Tibial nerve (tissue), 4 donors: ENCODE data around the gene RIN2. TPM values are rescaled to one million over a fixed set of nuclear protein-coding genes. Genes with fewer than 3 reads are reported as not detected.

Experiments used
- DNase-seq, 2 donors: peaks; one replicate each; pipeline ENCODE4 v3.0.0-alpha.2; 2019; ENCODE audit warnings: low spot score in 2 of 2
- H3K27ac ChIP-seq, 4 donors: fragments of 200-600 bp; sonication (generic) in 3 of 4; one replicate each; pipeline ENCODE4 v1.5.1; 2017 to 2019; ENCODE audit warnings: mild to moderate bottlenecking in 1 of 4
- H3K27me3 ChIP-seq, 2 donors: fragments of 200-600 bp; sonication (generic) in 1 of 2; one replicate each; pipeline versions ENCODE4 v1.5.1 to v1.6.0; 2017 to 2019
- H3K36me3 ChIP-seq, 3 donors: fragments of 200-600 bp; sonication (generic); one replicate each; pipeline ENCODE4 v1.5.1; 2018 to 2019
- H3K4me1 ChIP-seq, 4 donors: fragments of 200-600 bp; sonication (generic) in 3 of 4; one replicate each; pipeline ENCODE4 v1.5.1; 2017 to 2019
- H3K4me3 ChIP-seq, 4 donors: fragments of 200-600 bp; sonication (generic) in 3 of 4; one replicate each; pipeline ENCODE4 v1.5.1; 2017 to 2019; ENCODE audit warnings: mild to moderate bottlenecking in 1 of 4, moderate library complexity in 1 of 4
- H3K9me3 ChIP-seq, 4 donors: fragments of 200-600 bp; sonication (generic) in 3 of 4; one replicate each; pipeline ENCODE4 v1.5.1; 2017 to 2019
- EP300 ChIP-seq, 2 donors: sonication (generic); formaldehyde crosslinking; IDR thresholded peaks; one replicate each; pipeline ENCODE4 v1.6.1; 2017; ENCODE audit warnings: antibody characterized with exemption in 2 of 2, mild to moderate bottlenecking in 1 of 2
- POLR2A ChIP-seq, 2 donors: fragments of 450-650 bp; IDR thresholded peaks; one replicate each; pipeline ENCODE4 v1.6.1; 2017; ENCODE audit warnings: antibody characterized with exemption in 2 of 2, mild to moderate bottlenecking in 2 of 2, moderate library complexity in 2 of 2
- WGBS, 2 donors: methylation state at CpG; one replicate each; pipeline ENCODE4 v1.1.5; 2018; 5-methylcytosine and 5-hydroxymethylcytosine counted together
- total RNA-seq, 4 donors: library from RNA; depleted of rRNA; stranded (reverse); fragments of >200 nt; gene quantifications; one replicate each; pipeline ENCODE4 v1.1.0, GENCODE V29; 2016
- TF ChIP-seq, protein P1 (sequence below), 5 experiments: fragments of 200-600 bp in 3 of 5; fragments of 450-650 bp in 2 of 5; sonication (generic) in 3 of 5; IDR thresholded peaks; one replicate each; pipeline ENCODE4 v1.5.1; 2016 to 2019; ENCODE audit warnings: antibody characterized with exemption in 5 of 5, mild to moderate bottlenecking in 3 of 5, moderate library complexity in 2 of 5

Gene RIN2
- total RNA-seq, 4 donors from 2014 or later, result 65.1 to 91.5 (median 69.9) TPM

DNA sequence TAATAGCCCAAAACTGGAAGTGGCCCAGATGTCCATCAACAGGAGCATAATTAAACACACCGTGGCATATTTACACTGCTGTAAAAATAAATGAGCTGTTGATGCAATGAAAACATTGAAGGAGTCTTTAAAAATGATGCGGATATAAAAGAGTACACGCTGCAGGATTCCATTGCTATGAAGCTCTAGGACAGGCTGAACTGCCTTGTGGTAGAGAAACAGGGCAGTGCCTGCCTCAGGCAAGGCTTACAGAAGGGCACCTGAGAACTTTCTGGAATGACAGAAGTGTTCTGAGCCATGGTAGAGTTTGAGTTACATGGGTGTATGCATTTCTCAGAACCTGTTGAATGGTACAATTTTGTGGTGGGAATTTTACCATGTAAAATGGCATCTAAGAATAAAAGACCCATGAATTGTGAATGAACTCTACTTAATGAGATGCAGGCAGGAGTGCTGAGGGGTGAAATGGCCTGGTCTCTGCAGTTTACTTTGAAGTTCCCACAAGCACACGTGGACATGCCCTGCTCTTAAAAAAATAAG, 45.3 kb upstream of the RIN2 start:
- WGBS, 2 donors, result 49 to 76% methylated on average over 4 of the region's 4 CpGs
- no peak overlapping the region for H3K27ac ChIP-seq
- H3K4me1 ChIP-seq, result peaks cover 0 to 16% (median 0%) of the 10 kb centered on the region in 4 donors
- no peak for DNase-seq
- H3K36me3 ChIP-seq, result no peaks in the 10 kb centered on the region
- H3K27me3 ChIP-seq, result no peaks in the 10 kb centered on the region
- H3K9me3 ChIP-seq, result peaks cover 0 to 10% (median 0%) of the 10 kb centered on the region in 4 donors
- TF ChIP-seq, protein P1, sequence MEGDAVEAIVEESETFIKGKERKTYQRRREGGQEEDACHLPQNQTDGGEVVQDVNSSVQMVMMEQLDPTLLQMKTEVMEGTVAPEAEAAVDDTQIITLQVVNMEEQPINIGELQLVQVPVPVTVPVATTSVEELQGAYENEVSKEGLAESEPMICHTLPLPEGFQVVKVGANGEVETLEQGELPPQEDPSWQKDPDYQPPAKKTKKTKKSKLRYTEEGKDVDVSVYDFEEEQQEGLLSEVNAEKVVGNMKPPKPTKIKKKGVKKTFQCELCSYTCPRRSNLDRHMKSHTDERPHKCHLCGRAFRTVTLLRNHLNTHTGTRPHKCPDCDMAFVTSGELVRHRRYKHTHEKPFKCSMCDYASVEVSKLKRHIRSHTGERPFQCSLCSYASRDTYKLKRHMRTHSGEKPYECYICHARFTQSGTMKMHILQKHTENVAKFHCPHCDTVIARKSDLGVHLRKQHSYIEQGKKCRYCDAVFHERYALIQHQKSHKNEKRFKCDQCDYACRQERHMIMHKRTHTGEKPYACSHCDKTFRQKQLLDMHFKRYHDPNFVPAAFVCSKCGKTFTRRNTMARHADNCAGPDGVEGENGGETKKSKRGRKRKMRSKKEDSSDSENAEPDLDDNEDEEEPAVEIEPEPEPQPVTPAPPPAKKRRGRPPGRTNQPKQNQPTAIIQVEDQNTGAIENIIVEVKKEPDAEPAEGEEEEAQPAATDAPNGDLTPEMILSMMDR (IDR thresholded peaks at IDR 0.05), result no peak
- TF ChIP-seq POLR2A (IDR thresholded peaks at IDR 0.05) (no peak), EP300 (IDR thresholded peaks at IDR 0.05) (no peak)
- H3K4me3 ChIP-seq, result no peak overlapping the region

DNA sequence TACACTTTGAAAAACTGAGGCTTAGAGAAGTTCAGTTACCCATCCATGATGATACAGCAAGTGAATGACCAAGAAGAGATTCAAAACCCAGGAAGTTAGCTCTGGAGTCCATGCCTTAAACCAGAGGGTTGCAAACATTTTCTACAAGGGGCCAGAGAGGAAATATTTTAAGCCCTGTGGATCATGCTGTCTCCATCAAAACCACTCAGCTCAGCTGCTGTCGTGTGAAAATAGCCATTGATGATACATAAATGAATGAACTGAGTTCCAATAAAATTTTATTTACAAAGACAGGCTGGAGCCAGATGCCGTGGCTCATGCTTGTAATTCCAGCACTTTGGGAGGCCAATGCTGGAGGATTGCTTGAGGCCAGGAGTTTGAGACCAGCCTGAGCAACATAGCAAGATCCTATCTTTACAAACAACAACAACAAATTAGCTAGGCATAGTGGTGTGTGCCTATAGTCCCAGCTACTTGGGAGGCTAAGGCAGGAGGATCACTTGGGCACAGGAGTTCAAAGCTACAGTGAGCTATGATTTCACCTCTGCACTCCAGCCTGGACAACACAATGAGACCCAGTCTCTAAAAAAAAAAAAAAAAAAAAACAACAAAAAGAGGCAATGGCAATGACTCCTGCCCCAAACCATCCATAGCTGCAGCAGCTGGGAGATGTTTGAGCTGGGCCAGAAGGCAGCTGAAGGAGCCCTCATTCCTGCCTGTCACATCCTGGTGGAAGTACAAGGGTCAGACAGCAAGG, 44.1 kb upstream of the RIN2 start:
- Histone ChIP-seq H3K27ac (no peak overlapping the region), H3K4me1 (peaks cover 0 to 16% (median 0%) of the 10 kb centered on the region in 4 donors), H3K9me3 (peaks cover 0 to 10% (median 0%) of the 10 kb centered on the region in 4 donors), H3K4me3 (no peak overlapping the region), H3K36me3 (no peaks in the 10 kb centered on the region), H3K27me3 (no peaks in the 10 kb centered on the region)
- no peak for DNase-seq
- TF ChIP-seq POLR2A (IDR thresholded peaks at IDR 0.05) (no peak), EP300 (IDR thresholded peaks at IDR 0.05) (no peak)
- TF ChIP-seq, protein P1 (IDR thresholded peaks at IDR 0.05), result no peak
- 74% methylated on average over 2 of the region's 2 CpGs for WGBS, 2 donors

DNA sequence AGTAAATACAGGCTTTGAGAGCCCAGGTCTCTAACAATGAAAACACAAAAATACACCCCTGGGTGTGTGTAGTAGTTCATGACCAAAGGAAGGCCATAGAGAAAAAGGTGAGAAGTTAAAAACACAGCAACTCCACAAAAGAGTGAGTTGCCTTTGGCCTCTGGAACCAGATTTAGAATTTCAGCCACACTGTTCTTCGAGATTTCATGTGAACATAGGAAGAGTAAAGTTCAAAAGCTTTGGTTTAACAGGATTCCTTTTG, 43.5 kb upstream of the RIN2 start:
- no peak overlapping the region for H3K4me3 ChIP-seq
- no peak for DNase-seq
- WGBS, 2 donors, result 43 to 61% methylated on average over 1 of the region's 1 CpG
- peaks cover 0 to 10% (median 0%) of the 10 kb centered on the region in 4 donors for H3K9me3 ChIP-seq
- peaks cover 0 to 16% (median 0%) of the 10 kb centered on the region in 4 donors for H3K4me1 ChIP-seq
- H3K27me3 ChIP-seq, result no peaks in the 10 kb centered on the region
- no peaks in the 10 kb centered on the region for H3K36me3 ChIP-seq
- TF ChIP-seq, protein P1 (IDR thresholded peaks at IDR 0.05), result no peak
- TF ChIP-seq EP300 (IDR thresholded peaks at IDR 0.05) (no peak), POLR2A (IDR thresholded peaks at IDR 0.05) (no peak)
- no peak overlapping the region for H3K27ac ChIP-seq

DNA sequence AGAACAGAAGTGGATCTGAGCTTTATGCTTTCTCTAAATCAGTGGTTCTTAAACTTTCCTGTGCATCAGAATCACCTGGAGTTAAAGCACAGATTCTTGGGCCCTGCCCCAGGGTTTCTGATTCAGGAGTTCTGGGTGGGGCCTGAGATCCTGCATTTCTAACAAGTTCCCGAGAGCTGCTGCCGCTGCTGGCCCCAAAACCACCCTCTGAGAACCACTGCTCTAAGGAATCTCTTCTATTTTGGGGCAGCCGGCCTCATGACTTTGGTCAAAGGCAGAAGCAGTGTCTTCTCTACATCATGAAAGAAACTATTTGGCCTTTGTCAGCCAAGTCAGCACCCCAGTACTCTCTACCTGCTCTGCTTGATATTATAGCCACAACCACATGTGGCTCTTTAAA, 42.1 kb upstream of the RIN2 start:
- peaks cover 0 to 4% (median 0%) of the 10 kb centered on the region in 4 donors for H3K4me1 ChIP-seq
- no peaks in the 10 kb centered on the region for H3K36me3 ChIP-seq
- peaks cover 0 to 10% (median 0%) of the 10 kb centered on the region in 4 donors for H3K9me3 ChIP-seq
- H3K4me3 ChIP-seq, result no peak overlapping the region
- DNase-seq, result no peak
- no peaks in the 10 kb centered on the region for H3K27me3 ChIP-seq
- no peak overlapping the region for H3K27ac ChIP-seq
- TF ChIP-seq POLR2A (IDR thresholded peaks at IDR 0.05), result no peak
- TF ChIP-seq EP300 (IDR thresholded peaks at IDR 0.05), result no peak
- TF ChIP-seq, protein P1 (IDR thresholded peaks at IDR 0.05), result no peak
- WGBS, 2 donors, result 94 to 95% methylated on average over 3 of the region's 3 CpGs

DNA sequence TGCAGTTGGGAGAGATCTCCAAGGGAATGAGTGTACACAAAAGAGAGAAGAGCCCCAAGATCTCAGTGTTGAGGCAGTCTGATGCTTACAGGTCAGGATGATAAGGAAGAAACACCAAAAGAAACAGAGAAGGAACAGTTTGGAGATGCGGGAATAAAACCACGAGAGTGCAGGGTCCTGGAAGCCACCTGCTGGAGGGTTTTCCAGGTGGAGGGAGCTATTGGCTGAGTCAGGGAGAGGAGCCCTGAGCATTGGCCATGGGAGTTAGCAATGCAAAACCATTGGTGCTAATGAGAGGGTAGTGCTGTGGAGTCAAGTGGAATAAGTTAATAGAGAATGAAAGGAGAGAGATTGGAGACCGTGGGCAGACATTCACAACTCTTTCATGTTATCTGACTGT, 39.2 kb upstream of the RIN2 start:
- Histone ChIP-seq H3K27ac (no peak overlapping the region), H3K9me3 (peaks cover 0 to 10% (median 0%) of the 10 kb centered on the region in 4 donors), H3K36me3 (no peaks in the 10 kb centered on the region), H3K27me3 (no peaks in the 10 kb centered on the region), H3K4me3 (no peak overlapping the region), H3K4me1 (no peaks in the 10 kb centered on the region)
- no peak for DNase-seq
- TF ChIP-seq POLR2A (IDR thresholded peaks at IDR 0.05) (no peak), EP300 (IDR thresholded peaks at IDR 0.05) (no peak)
- TF ChIP-seq, protein P1 (IDR thresholded peaks at IDR 0.05), result no peak
- WGBS, 2 donors, result 89% methylated on average over 3 of the region's 3 CpGs
